ENCODE measurements around the gene ELMO2.
A peak's percentile ranks its signal among the peaks of the same experiment; 100 is the strongest.
"Not testable (repeated sequence)": the region's sequence is repeated elsewhere in the genome, so short reads cannot be mapped to it uniquely, and the experiment has no call there.

Gene ELMO2

GRCh38 chr20:46406986-46407670 lies 713 bp upstream of the ELMO2 start:
- DNase-seq, result peak; percentile 84 to 87

DNA sequence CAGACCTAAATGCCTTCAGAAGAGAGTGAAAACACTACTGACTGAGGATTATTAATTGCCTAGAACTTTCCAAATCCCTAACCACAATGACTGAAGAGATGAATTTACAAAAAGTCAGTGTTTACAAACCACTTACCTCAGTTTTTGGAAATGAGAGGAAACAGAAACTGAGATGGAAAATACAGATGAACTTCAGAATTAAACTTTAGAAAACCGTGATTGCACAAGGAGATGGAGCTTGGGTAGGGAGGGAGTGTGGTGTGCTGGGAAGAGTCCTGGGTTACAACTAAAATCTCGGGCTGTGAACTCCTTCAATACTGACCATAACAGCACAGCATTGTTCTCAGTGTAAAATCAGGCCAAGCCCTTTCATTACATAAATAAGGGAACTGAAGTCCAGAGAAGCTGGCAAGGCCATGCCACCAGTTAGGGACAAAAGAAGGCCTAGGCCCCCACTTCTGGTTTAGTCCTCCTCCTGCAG lies 4.0 kb downstream of the ELMO2 start:
- no peak for DNase-seq

DNA sequence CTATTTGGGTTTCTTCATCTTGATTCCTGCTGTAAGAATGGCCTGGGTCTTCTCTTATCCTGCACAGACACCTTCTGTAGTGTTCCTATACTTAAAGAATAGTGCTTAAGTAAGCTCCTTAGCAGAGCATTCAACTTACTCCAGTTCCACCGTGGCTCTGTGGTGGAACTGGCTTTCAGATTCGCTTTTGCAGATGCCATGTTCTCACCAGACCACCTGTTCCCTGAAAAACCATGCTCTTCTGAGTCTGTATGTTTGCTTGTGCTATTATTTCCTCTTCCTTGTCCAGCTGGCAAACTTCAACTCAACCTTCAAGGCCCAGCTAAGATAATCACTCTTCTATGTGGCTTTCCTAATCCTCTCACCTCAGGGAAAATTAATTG lies 4.9 kb downstream of the ELMO2 start:
- no peak for DNase-seq

DNA sequence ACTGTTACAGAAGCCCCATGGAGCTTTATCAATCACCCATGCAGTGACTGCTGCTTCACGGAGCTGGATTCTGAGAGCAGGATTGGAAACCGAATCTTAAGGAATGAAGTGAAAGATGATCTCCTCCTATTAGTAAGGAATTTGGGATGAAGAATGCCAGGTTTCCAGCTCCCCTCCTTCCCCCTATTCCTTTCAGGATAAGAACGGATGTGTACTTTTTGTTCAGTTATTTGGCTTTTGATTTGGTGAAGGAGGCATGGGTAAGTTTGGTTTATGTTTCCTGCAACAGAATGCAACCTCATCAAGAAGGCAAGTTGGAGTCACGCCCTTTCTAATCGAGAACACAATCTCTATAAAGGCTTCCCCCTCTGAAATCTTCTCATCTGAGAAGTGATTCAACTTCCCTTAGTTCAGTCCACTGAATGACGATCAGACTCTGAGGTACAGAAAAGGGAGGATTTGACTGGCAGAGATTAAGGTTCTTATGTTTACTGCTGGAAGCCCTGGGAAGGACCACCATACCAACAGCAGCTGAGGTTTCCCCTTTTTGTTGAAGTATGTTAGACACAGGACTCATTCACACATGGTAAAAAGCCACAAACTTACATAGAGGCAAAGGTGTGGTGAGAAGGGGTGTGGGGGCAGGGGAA lies 5.5 kb downstream of the ELMO2 start:
- no peak for DNase-seq

- no peak for DNase-seq
These were observed 6.2 kb downstream of the ELMO2 start for GRCh38 chr20:46400253-46400652.

DNA sequence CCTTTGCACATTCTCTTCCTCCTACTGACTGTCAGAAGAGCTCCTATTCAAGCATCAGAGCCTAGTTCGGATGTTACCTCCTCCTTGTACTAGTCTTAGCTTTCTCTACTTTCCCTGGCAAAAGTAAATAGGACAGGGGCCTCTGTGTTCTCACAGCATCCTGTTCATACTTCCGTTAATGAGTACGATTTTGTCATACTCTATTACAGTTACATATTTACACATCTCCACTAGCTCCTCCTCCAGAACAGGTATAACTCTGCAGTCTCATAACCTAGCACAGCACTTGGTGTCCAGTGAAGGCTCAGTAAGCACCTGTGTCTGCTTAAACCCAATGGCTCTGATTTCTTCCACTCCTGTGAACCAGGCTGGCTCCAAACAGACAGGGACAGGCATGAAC lies 7.0 kb downstream of the ELMO2 start:
- no peak for DNase-seq

DNA sequence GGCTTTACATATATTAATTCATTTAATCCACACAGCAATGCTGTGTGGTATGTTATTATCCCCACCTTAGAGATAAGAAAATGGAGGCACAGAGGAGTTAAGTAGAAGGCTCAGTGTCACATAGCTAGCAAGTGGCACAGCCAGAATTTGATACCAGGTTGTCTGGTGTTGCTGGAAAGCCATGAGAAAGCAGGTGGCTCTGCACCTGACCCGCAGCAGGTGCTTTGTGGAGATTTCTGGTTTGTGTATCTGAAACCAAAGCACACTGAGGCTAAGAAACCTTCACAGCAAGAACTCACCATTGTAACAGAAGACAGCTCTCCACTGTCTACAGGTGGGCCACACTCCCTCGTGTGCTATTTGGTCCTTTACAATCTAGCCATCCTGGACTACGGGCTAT lies 7.5 kb downstream of the ELMO2 start:
- peak in 1 of 2 experiments; percentile 16 for DNase-seq

DNA sequence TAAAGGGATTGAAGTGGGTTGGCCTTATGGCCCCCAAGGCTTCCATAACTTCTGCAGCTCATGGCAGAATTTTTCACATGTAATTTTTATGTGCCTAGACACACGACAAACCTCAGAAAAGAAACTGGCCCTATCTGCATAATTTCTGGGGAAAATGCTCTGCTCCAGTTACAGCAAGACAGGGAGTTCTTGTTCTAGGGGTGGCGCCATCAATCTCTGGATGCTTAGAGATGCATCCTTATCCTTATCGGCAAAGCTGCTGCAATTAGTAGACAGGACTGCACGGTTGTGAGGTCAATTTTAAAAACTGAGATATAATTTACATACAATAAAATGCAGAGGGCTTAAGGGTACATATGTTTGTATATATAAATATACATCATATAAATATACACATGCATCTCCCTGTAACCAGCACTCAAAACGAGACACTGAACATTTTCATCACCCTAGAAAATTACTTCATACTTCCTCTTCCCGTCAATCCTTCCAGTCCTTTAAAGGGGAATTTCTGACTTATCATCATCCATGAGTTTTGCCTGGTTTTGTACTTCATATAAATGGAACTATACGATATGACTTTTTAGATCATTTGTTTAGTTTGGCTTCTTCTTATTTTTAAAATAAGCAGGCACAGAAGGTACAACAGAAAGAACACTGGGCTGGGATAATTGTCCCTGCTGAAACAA lies 10.2 kb downstream of the ELMO2 start:
- DNase-seq, result no peak

DNA sequence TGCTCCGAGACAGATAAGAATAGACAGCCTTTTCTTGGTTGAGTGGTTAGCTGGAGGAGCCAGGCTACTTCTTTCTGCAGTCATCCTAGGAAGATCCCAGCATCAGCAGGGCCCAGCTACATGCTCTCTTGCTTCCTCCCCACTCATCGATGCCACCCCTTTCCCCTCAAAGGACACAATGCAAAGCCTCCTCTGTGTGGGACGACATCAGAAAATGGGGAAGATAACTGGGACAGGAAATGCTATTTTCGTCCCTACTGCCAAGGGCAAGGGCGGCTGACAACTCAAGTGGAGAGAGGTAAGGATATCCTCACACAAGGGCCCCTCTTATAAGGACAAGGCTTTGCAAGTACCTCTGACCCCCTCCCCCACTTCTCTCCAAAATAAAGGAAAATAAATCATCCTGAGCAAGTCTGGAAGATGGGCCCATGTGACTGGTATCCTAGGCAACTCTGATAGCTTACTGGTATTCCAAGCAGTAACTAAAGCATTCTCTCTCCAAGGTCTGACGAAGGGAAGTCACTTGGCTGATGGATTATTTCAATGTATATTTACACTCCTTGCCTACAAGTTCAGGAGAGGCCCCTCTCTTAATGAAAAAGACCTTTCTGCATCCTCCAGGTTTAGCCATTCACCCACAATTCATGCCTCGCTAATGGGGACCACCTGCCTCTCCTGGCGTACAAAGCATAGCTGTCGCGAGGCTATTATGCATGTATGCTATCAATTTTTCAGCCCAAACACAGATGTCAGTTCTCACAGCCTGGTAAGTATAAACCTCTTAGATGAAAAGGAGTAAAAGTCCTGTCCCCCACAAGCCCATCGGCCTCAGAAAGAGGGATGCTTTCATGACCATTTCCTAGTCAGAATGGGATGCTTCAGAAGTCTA lies 11.3 kb downstream of the ELMO2 start:
- peak in 1 of 2 experiments; percentile 38 for DNase-seq

- DNase-seq, result no peak
These were observed 12.4 kb downstream of the ELMO2 start for GRCh38 chr20:46393967-46394366.

GRCh38 chr20:46388937-46389336 lies 17.5 kb downstream of the ELMO2 start:
- DNase-seq, result no peak

GRCh38 chr20:46388201-46388836 lies 18.1 kb downstream of the ELMO2 start:
- no peak for DNase-seq

DNA sequence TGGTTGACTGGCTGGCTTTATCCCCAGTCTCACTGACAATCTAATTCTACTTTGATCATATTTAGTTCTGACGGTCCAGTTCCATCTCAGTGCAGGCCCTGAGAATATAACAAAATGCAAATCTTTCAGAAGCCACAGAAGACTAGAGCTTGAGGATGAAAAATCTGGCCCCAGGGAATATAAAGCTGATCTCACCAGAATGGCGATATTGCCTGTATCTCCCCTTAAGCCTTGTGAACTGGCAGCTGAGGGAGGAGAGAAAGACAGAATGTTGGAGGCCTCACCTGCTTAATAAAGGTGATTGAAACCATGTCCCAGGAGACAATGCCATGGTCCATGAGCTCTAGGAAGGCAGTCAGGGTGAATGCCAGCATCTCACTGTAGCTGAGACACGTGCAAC lies 19.4 kb downstream of the ELMO2 start:
- DNase-seq, result not testable (repeated sequence)

DNA sequence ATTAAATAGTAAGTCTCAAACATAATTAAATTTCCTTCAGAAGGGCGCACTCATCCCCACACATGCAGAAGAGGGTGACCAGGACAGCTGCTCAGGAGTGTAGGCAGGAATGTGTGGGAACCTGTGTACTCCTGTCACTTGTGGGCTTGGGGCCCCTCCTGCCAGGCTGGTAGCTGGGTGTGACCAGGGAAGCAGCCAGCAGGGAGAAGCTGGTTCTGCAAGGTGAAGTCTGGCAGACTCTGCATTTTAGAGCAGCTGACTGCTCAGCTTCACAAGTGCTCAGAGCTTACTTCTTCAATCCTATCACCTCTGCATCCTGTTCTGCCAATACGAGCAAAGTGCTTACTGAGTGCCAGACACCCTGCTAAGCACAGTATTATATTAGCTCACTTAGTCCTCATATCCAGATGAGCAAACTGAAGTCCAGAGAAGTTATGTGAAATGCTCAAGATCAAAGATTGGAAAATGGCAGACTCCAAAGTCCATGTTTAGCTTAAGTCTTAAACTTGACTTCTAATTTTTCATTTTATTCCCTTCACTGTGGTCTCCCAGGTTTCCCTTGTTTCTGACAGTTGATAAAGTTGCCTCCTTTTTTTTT lies 27.9 kb downstream of the ELMO2 start:
- no peak for DNase-seq

DNA sequence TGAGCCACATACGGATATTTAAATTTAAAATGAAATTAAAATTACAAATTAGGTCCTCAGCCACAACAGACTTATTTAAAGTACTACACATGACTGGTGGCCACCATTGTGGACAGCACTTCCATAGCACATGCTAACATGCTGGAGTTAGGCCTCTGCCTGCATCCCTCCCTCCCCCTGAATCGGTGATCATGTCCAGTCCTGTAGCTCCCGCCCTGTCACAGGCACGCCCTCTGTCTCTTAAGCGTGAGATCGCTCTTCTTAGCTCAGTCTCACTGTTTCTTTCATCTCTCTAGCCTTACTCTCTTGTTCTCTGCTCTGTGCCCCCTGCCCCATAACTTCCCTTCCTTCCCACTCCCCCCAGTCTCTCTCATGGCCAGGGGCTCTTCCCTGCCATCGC lies 28.9 kb downstream of the ELMO2 start:
- no peak for DNase-seq

DNA sequence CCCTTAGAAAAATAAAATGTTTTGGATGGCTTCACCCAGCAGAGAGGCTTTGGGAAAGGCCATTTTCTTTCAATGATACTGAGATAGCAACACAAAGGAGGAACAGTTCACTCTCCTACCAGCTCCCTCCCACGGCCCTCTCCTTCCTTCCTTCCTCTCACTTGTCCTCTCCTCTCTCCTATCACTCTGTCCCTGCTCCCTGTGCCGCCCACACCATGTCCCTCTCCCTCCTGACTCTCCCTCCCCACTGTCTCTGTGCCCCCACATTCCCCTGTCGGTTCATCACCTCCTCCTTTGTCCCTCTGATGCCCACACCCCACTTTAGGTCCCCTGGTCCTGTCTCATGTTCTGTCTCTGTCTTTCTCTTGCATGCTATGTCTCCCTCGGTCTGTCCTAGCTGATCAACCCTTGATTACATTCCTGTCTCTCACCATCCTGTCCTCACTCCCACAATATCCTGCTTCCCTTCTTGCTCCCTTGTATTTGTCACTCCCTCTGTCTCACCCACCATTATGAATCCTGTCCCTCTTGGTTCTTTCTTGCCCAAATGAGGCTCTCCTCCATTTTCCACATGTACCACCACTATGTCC lies 30.1 kb downstream of the ELMO2 start:
- no peak for DNase-seq

DNA sequence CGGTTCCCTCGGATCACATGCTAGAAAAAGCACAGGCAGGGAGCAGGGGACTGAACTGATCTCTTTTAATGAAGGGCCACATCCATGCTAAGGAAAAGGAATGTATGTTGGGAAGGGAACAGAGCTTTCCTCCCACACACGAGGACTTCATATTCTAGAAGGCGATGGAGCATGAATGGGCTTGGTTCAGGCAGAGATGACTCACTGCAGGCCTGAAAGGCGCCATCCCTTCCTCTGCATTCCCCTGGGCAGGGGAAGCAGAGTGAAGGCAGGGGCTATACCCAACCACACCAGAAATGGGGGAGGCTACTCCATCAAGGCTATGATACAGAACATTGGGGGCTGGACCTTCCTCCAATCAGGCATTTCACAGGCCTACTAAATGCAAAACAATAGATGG lies 30.6 kb downstream of the ELMO2 start:
- no peak for DNase-seq

GRCh38 chr20:46374383-46374782 lies 32.0 kb downstream of the ELMO2 start:
- DNase-seq, result no peak

DNA sequence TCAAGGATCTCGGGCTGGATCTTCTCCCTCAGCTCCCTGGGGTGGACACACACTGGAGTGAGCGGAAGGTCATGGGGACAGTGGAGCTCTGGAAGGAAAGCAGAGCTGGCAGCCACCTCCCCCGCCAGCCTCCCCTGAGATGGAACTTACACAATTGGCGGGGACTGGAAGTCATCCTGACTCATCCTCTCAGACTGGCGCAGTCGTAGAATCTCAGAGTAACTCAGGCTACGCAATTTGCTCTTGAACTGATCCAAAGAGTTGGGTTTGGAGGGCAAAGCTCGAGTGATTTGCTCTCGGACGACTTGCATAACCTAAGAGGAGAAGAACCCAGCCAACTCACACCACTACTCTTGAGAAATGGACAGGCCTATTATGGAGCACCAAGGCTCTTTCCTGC lies 34.8 kb downstream of the ELMO2 start:
- no peak for DNase-seq

- no peak for DNase-seq
These were observed 37.5 kb downstream of the ELMO2 start for GRCh38 chr20:46368902-46369268.

DNA sequence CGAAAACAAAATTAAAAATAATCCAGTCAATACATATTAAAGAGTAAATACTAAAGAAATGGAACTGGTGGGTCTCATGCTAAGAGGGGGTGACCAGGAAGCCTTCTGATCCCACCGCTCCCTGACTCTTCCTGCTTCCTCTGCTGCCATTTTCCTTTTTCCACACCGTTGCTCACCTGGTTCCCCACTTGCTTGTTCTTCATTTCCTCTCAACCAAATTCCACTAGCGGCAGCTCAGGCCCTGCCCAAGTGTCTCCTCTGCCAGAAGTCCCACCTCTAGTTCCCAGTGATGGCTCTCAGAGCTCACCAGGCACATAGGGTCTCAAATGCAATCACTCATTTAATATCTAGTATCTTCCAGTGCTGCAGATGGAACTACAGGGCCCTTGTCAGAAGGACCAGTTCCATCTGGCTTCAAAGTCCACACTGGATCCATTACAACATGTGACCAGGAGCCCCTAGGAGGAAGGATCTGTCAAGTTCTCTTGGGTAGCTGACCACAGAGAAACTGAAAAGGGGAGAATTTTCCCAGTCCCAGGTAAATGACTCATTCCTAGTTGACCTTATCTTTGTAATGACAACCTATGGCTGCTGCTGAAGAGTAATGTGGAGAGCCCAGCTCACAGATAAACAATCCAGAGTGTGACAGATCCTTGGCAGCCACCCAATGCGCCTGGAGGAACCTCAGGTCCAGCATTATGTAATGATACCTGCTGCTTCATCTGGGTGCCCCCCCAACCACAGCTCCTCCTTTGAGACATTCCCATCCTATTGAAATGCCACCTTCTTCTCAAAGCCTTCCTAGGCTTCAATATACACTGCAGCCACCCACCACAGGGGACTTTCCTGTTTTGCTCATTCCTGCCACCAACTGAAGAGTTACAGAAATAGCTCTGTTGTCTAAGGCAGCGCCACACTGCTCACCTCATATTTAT lies 38.2 kb downstream of the ELMO2 start:
- DNase-seq, result peak in 1 of 2 experiments; percentile 6
